Measurements from ENCODE around the gene MACROH2A2. TPM values are rescaled to one million over a fixed set of nuclear protein-coding genes. Genes with fewer than 3 reads are reported as not detected.
"Not testable (repeated sequence)": the region's sequence is repeated elsewhere in the genome, so short reads cannot be mapped to it uniquely, and the experiment has no call there.

MACROH2A2 gene
- total and polyA plus RNA-seq, 9 donors, result 18.5 to 33.7 (median 26.0) TPM

DNA sequence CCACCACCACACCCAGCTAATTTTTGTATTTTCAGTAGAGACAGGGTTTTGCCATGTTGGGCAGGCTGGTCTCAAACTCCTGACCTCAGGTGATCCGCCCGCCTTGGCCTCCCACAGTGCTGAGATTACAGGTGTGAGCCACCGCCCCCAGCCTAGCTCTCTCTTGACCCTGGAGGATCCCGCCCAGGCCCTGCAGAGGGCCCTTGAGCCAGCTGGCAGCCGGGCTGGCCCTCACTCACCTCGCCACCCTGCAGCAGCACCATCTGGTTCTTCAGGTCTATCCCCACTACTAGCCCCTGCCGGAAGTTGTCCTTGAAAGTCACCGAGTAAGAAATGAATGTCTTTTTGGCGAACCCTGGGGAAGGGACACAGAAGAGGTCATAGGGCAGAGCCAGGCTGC, 70.5 kb downstream of the MACROH2A2 start:
- H3K27me3 ChIP-seq (ENCODE audit: control insufficient read depth, insufficient read depth, low read length); H3K4me3 ChIP-seq (ENCODE audit: low read length); H3K36me3 ChIP-seq (ENCODE audit: control insufficient read depth, insufficient read depth, low read length); H3K27ac ChIP-seq (ENCODE audit: low read length); H3K9me3 ChIP-seq (replicated peaks; ENCODE audit: control insufficient read depth, low read depth, low read length); DNase-seq; H3K4me1 ChIP-seq (ENCODE audit: control insufficient read depth, insufficient read depth, low read length): not testable (repeated sequence)
- WGBS (ENCODE audit: insufficient coverage), result 95% methylated on average over 9 of the region's 9 CpGs

DNA sequence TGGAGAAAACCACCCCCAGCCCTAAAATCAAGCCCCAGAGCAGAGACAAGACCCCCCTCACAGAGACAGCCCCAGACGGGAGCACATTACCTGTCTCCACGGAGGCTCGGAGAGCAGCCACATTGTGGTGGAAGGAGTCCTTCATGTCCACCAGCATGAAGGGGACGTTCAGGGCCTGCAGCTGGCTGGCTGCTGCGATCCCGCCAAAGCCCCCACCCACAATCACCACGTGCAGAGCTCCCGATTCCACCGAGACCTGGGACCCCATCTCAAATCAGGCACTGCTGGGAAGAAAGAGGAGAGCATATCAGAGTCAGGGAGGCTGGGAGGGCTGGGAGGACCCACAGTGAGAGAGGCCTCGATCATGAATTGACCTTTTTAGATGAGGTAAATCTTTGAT, 71.2 kb downstream of the MACROH2A2 start:
- Histone ChIP-seq H3K36me3 (ENCODE audit: control insufficient read depth, insufficient read depth, low read length) (peaks cover 4% of the 10 kb centered on the region), H3K27ac (ENCODE audit: low read length) (no peak overlapping the region), H3K4me1 (ENCODE audit: control insufficient read depth, insufficient read depth, low read length) (no peaks in the 10 kb centered on the region), H3K27me3 (ENCODE audit: control insufficient read depth, insufficient read depth, low read length) (no peaks in the 10 kb centered on the region), H3K4me3 (ENCODE audit: low read length) (no peak overlapping the region), H3K9me3 (replicated peaks; ENCODE audit: control insufficient read depth, low read depth, low read length) (no peaks in the 10 kb centered on the region)
- no CpG with 5 or more reads among the region's 10 CpGs for whole genome bisulfite sequencing (ENCODE audit: insufficient coverage)
- no peak for DNase-seq

DNA sequence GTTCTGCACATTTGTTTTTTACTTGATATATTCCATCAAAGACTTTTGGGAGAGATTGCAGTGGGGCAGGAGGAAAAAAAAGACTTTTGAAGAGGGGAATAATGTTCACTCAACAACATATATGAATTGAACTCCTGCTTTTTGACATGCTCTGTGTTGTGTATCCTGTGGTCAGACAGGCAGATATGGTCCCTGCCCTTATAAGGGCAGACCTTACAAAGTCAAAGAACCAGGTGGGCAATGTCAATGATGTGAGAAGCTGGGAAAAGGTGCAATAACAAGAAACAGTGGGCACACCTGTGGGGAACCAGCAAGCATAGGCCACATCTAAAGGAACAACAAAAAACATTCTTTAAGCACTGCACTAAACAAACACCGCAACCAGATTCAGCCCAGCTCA, 71.8 kb downstream of the MACROH2A2 start:
- no peaks in the 10 kb centered on the region for H3K4me1 ChIP-seq (ENCODE audit: control insufficient read depth, insufficient read depth, low read length)
- no CpG with 5 or more reads among the region's 1 CpG for WGBS (ENCODE audit: insufficient coverage)
- no peak for DNase-seq

DNA sequence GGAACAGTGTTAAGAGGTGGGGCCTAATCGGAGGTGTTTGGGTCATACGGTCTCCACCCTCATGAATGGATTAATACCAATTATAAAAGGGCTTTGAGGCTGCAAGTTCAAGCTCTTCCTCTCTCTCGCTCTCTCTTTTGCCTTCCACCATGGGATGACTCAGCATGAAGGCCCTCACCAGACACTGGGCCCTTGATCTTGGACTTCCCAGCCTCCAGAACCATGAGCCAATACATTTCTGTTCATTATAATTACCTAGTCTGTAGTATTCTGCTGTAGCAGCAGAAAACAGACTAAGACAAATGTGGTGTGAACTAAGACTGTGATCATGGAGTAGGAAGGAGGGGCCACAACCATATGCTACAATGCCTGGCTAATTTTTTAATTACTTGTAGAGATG, 72.3 kb downstream of the MACROH2A2 start:
- no peak overlapping the region for H3K27ac ChIP-seq (ENCODE audit: low read length)
- H3K27me3 ChIP-seq (ENCODE audit: control insufficient read depth, insufficient read depth, low read length), result no peaks in the 10 kb centered on the region
- peaks cover 4% of the 10 kb centered on the region for H3K36me3 ChIP-seq (ENCODE audit: control insufficient read depth, insufficient read depth, low read length)
- no peaks in the 10 kb centered on the region for H3K9me3 ChIP-seq (replicated peaks; ENCODE audit: control insufficient read depth, low read depth, low read length)
- WGBS (ENCODE audit: insufficient coverage), result 83% methylated on average over 1 of the region's 3 CpGs
- H3K4me3 ChIP-seq (ENCODE audit: low read length), result no peak overlapping the region
- DNase-seq, result no peak
- H3K4me1 ChIP-seq (ENCODE audit: control insufficient read depth, insufficient read depth, low read length), result no peaks in the 10 kb centered on the region

More for the DNA sequence above, 71.8 kb downstream of the MACROH2A2 start:
- Histone ChIP-seq H3K4me3 (ENCODE audit: low read length) (no peak overlapping the region), H3K27ac (ENCODE audit: low read length) (no peak overlapping the region), H3K9me3 (replicated peaks; ENCODE audit: control insufficient read depth, low read depth, low read length) (no peaks in the 10 kb centered on the region), H3K27me3 (ENCODE audit: control insufficient read depth, insufficient read depth, low read length) (no peaks in the 10 kb centered on the region), H3K36me3 (ENCODE audit: control insufficient read depth, insufficient read depth, low read length) (peaks cover 4% of the 10 kb centered on the region)

DNA sequence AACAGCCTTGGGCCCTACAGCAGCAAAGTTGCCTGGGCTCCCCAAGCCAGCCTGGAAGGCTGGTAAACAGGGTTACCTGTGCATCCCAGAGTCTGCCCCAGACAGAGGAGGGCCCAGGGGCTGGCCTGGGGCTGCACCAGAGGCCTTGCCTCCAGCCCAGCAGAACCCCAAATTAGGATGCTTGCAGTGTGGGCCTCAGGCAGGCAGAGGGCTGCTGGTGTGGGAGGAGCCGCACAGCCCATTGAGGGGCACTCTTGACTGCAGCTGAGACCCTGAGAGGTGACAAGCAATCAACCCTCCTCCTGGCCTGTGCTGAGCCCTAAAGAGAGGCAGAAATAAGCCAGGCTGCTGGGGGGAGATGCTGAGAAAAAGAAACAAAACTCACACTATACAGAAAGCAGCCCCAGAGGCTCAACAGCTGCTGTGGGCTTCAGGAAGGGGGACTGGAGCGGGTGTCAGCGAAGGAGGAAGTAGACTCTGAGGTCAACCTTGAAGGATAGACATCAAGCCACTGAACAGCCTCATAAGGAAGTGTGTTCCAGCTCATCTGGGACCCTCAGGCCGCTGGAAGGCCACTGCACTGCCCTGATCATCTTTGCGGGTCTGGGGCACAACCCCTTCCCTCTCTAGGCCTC, 73.4 kb downstream of the MACROH2A2 start:
- no peak overlapping the region for H3K4me3 ChIP-seq (ENCODE audit: low read length)
- H3K4me1 ChIP-seq (ENCODE audit: control insufficient read depth, insufficient read depth, low read length), result no peaks in the 10 kb centered on the region
- no peaks in the 10 kb centered on the region for H3K27me3 ChIP-seq (ENCODE audit: control insufficient read depth, insufficient read depth, low read length)
- H3K9me3 ChIP-seq (replicated peaks; ENCODE audit: control insufficient read depth, low read depth, low read length), result no peaks in the 10 kb centered on the region
- no peak overlapping the region for H3K27ac ChIP-seq (ENCODE audit: low read length)
- WGBS (ENCODE audit: insufficient coverage), result 69% methylated on average over 2 of the region's 5 CpGs
- no peaks in the 10 kb centered on the region for H3K36me3 ChIP-seq (ENCODE audit: control insufficient read depth, insufficient read depth, low read length)
- DNase-seq, result no peak

DNA sequence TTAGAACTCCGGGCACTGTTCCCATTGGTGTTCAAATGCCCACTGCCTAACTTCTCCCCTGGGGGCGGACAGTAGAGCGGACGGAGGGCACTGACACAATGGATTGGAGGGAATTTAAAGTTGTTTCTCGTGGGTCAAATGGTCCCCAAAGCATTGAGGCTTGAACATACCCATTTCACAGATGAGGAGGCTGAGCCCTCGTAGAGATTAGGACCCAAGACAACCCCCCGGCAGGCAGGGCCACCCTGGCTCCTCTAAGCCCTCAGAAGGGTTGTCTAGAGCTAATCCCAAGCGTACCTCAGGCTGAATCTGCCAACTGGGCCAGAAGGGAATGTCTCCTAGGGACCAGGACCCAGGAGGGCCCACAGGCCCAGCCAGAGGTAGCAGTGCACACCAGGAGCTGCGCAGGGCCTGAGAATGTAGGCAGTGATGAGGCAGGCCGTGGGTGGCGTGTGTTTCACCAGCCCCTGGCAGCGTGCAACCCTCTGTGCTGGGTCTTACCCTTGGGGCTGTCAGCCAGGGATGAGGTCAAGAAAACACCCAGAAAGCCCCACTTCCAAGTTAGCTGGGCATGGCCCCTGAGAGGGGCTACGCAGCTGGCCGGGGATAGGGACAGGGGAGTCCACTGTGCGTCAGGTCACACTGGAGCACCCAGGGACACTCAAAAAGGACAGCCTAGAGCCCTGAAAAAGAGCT, 74.2 kb downstream of the MACROH2A2 start:
- WGBS (ENCODE audit: insufficient coverage), result 86% methylated on average over 12 of the region's 15 CpGs
- Histone ChIP-seq H3K27ac (ENCODE audit: low read length) (no peak overlapping the region), H3K4me1 (ENCODE audit: control insufficient read depth, insufficient read depth, low read length) (peaks cover 2% of the 10 kb centered on the region), H3K36me3 (ENCODE audit: control insufficient read depth, insufficient read depth, low read length) (no peaks in the 10 kb centered on the region), H3K27me3 (ENCODE audit: control insufficient read depth, insufficient read depth, low read length) (peaks cover 2% of the 10 kb centered on the region), H3K4me3 (ENCODE audit: low read length) (no peak overlapping the region), H3K9me3 (replicated peaks; ENCODE audit: control insufficient read depth, low read depth, low read length) (no peaks in the 10 kb centered on the region)
- no peak for DNase-seq

DNA sequence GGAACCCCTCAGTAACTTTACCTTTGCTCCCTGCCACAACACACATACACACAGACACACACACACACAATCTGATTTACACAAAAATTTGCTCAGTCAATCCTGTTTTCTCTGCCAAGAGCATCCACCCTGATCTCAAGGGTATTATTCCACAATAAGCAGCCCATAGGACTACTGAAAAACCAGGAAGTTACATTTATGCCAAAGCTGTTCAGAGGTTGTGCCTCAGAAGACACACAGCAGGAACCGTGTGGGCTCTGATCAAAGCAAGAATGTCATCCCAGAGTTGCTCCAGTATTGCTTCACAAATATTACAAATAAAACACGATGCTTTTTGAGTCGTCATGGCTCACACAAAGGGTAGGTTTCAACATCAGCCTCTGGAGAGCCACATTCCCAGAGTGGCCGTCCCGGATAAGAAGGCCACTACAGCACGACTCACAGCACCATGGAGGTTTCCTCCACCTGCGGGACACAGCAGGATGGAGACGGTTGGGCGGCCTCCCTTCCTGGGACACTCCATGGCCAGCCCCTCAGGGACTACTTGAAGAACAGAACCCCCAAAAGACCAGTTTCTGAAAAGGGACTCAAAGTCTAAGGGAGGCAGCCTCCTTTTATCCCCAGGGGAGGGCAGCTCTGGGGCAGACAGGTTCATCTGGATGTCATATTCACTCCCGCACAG, 78.4 kb downstream of the MACROH2A2 start:
- Histone ChIP-seq H3K27me3 (ENCODE audit: control insufficient read depth, insufficient read depth, low read length) (peaks cover 7% of the 10 kb centered on the region), H3K4me1 (ENCODE audit: control insufficient read depth, insufficient read depth, low read length) (peaks cover 21% of the 10 kb centered on the region), H3K36me3 (ENCODE audit: control insufficient read depth, insufficient read depth, low read length) (no peaks in the 10 kb centered on the region), H3K27ac (ENCODE audit: low read length) (no peak overlapping the region), H3K9me3 (replicated peaks; ENCODE audit: control insufficient read depth, low read depth, low read length) (no peaks in the 10 kb centered on the region), H3K4me3 (ENCODE audit: low read length) (no peak overlapping the region)
- 86% methylated on average over 9 of the region's 10 CpGs for WGBS (ENCODE audit: insufficient coverage)
- DNase-seq, result no peak

DNA sequence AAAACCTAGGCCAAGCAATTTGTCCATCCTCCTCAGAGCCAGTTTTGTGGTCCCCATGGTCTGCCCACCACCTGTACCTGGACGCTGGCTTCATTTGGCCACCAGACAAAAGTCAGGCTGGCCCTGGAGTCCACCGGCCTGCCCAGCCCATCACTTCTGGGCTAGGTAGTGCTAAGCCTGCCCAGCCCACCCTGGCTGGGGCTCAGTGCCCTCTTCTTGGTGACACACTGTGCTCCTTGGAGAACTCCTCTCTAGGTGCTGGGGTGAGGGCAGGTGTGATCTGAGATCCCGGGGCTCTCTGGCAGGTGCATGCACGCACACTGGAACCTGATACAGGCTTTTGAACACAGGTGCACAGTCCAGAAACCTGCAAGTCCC, 78.9 kb downstream of the MACROH2A2 start:
- H3K4me3 ChIP-seq (ENCODE audit: low read length), result no peak overlapping the region
- 90% methylated on average over 4 of the region's 4 CpGs for WGBS (ENCODE audit: insufficient coverage)
- no peaks in the 10 kb centered on the region for H3K9me3 ChIP-seq (replicated peaks; ENCODE audit: control insufficient read depth, low read depth, low read length)
- no peak overlapping the region for H3K27ac ChIP-seq (ENCODE audit: low read length)
- peaks cover 21% of the 10 kb centered on the region for H3K4me1 ChIP-seq (ENCODE audit: control insufficient read depth, insufficient read depth, low read length)
- DNase-seq, result no peak
- peaks cover 7% of the 10 kb centered on the region for H3K27me3 ChIP-seq (ENCODE audit: control insufficient read depth, insufficient read depth, low read length)
- no peaks in the 10 kb centered on the region for H3K36me3 ChIP-seq (ENCODE audit: control insufficient read depth, insufficient read depth, low read length)

DNA sequence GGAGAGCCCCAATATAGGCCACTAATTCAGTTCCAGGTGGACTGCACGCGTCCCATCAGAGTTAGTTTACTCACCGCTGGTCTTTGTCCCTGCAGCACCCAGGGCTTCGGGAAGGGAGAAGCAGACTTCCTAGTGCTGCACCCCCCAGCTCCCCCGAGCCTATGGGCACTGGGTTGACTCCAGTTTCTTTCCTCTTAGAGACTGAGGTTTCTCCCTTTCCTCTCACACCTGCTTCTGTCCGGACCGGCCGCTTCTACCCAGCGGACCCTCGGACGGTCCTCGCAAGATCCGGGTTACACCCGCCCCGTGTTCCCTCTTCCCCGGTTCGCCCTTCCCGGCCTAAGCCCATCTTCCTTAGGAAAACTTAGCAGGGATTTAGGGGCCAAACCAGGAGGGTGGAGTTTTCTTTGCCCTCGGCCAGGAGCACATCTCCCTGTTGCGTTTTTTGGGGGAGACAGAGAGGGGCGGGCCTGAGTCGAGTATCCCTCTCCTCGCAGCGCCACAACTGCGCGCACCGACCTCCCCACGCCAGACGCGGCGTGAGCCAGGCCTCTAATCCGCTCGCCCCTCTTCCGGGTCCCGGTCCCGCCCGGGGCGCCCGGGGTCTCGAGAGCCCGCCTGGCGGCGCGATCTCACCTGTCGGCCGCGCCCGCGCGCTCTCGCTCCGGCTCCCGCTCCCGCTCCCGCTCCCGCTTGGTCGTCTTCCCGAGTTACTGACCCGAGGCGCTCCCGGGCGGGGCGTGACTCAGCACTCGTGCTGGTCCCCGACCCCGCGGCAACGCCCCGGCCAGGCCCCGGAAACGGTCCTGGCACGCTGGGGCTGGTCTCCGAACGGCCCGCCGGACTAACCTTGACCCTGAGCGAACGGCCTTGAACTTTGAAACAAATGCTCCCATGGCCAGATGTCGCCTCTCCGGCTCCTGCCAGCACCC, 79.7 kb downstream of the MACROH2A2 start, which contains the start of gene AIFM2:
Gene AIFM2, minus strand, starts transcription at position 728 of the 932 bp plus-strand sequence. CDS start 8,741 bp downstream, outside the sequence.
- peak; percentile 77 for DNase-seq
- peaks cover 7% of the 10 kb centered on the region for H3K27me3 ChIP-seq (ENCODE audit: control insufficient read depth, insufficient read depth, low read length)
- H3K27ac ChIP-seq (ENCODE audit: low read length), result no peak within 1 kb of the TSS
- H3K36me3 ChIP-seq (ENCODE audit: control insufficient read depth, insufficient read depth, low read length), result no peaks in the 10 kb centered on the region
- no peaks in the 10 kb centered on the region for H3K9me3 ChIP-seq (replicated peaks; ENCODE audit: control insufficient read depth, low read depth, low read length)
- H3K4me3 ChIP-seq (ENCODE audit: low read length), result peak within 1 kb of the TSS; percentile 55
- peaks cover 21% of the 10 kb centered on the region for H3K4me1 ChIP-seq (ENCODE audit: control insufficient read depth, insufficient read depth, low read length)
- WGBS (ENCODE audit: insufficient coverage), result 2% methylated on average over 62 of the region's 80 CpGs

Data from muscle of leg (tissue), 11 donors.